ENCODE measurements around the gene SLC12A3. TPM values are rescaled to one million over a fixed set of nuclear protein-coding genes. Genes with fewer than 3 reads are reported as not detected.

Gene SLC12A3
- polyA plus RNA-seq, 2 of the 4 experiments (the other 2 are of a cell fraction) = 0.08 to 0.09 TPM

DNA sequence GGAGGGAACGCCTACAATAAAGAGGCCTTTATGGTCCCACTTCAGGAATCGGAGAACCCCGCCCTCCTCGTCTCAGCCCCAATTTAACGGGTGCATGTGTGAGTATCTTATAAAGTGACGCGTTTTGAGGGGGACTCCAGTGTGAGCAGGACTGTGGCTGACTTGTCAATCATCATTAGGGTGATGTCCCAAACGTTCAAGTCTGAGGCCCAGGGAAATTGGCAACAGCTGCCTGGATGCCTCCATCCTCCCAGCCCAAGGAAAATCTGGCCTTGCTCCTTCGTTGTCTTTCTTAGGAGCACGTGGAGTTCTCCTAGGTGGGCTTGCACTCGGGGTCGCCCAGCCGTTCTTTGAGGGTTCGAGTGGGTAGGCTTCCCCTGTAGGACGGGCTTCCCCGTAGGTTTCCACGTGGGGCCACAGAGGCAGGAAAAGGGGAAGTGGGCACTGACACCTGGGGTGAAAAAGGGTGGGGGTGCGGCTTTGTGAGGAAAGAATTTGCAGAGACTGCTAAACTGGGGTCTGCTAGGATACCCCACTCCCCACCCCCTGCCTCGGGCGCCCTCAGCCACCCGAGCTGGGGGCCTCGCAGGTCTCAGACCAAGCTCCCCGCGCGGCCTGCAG is 66.4 kb downstream of the SLC12A3 start:
- 45% methylated on average over 20 of the region's 25 CpGs for WGBS (ENCODE audit: missing lambda C conversion rate)
- Histone ChIP-seq H3K27ac (peak overlapping the region; percentile 94 to 95), H3K4me1 (peaks cover 35% of the 10 kb centered on the region), H3K4me2 (peak overlapping the region; percentile 83), H3K9me3 (no peaks in the 10 kb centered on the region), H3K4me3 (peak overlapping the region; percentile 99)
- ChIA-PET CTCF (interaction anchor here (0.6 to 1.9 kb wide), 8 partner anchors 14 to 291 kb away, joined by 3 to 5 read pairs (median 3); no protein-coding TSS in a partner anchor), POLR2A (interaction anchor here (0.6 to 1.7 kb wide), 16 partner anchors 8 to 255 kb away, joined by 3 to 26 read pairs (median 4); partner anchors contain the start of genes NUP93, PSME3IP1 and RSPRY1)
- no peak for FAIRE-seq
- ATAC-seq = peak in 1 of 2 experiments; percentile 16; a peak in 3 of 6 replicates
- no peak for DNase-seq (ENCODE audit: low read depth in 1 of 2, low spot score in 1 of 2)
- TF ChIP-seq JUN (IDR thresholded peaks at IDR 0.05) (no peak), TP53 (CRISPR knock-in tag; IDR thresholded peaks at IDR 0.05) (peak; percentile 77; the same call in 1 of the 2 replicates), MAFK (IDR thresholded peaks at IDR 0.05; ENCODE audit: partially characterized antibody) (no peak), CHD2 (IDR thresholded peaks at IDR 0.05; ENCODE audit: low read length, partially characterized antibody) (no peak), TFCP2L1 (CRISPR knock-in tag; IDR thresholded peaks at IDR 0.05) (no peak), ZFP36 (IDR thresholded peaks at IDR 0.05; ENCODE audit: borderline replicate concordance, partially characterized antibody) (no peak), NPAS2 (CRISPR knock-in tag; IDR thresholded peaks at IDR 0.05; ENCODE audit: borderline replicate concordance) (no peak), EHF (CRISPR knock-in tag; IDR thresholded peaks at IDR 0.05) (peak; percentile 60; the same call in 1 of the 2 replicates), HDAC2 (IDR thresholded peaks at IDR 0.05) (no peak), GATA3 (IDR thresholded peaks at IDR 0.05; ENCODE audit: borderline replicate concordance) (no peak), ESRRA (IDR thresholded peaks at IDR 0.05; ENCODE audit: borderline replicate concordance, low read length) (no peak), HEYL (CRISPR knock-in tag; IDR thresholded peaks at IDR 0.05) (no peak), ZC3H11A (IDR thresholded peaks at IDR 0.05) (no peak), CBX2 (IDR thresholded peaks at IDR 0.05; ENCODE audit: borderline replicate concordance, low read depth) (no peak), PBX3 (IDR thresholded peaks at IDR 0.05) (no peak), RFX5 (IDR thresholded peaks at IDR 0.05) (no peak), RCOR1 (IDR thresholded peaks at IDR 0.05; ENCODE audit: low read depth, low read length) (no peak), FOXS1 (CRISPR knock-in tag; IDR thresholded peaks at IDR 0.05) (no peak), JUNB (IDR thresholded peaks at IDR 0.05) (no peak), HOXA7 (CRISPR knock-in tag; IDR thresholded peaks at IDR 0.05) (no peak), CBX8 (IDR thresholded peaks at IDR 0.05) (no peak), EHMT2 (IDR thresholded peaks at IDR 0.05; ENCODE audit: low read depth) (no peak), MAZ (IDR thresholded peaks at IDR 0.05; ENCODE audit: borderline replicate concordance, low read depth, low read length) (no peak), REST (IDR thresholded peaks at IDR 0.05) (no peak), HOXB5 (CRISPR knock-in tag; IDR thresholded peaks at IDR 0.05) (peak; percentile 85), RAD21 (conservative IDR thresholded peaks at IDR 0.05 in 1 of 2, IDR thresholded peaks at IDR 0.05 in 1 of 2) (no peak), KDM1A (IDR thresholded peaks at IDR 0.05; ENCODE audit: low read depth) (no peak), SMC3 (IDR thresholded peaks at IDR 0.05) (no peak)
- TF ChIP-seq, protein P1, sequence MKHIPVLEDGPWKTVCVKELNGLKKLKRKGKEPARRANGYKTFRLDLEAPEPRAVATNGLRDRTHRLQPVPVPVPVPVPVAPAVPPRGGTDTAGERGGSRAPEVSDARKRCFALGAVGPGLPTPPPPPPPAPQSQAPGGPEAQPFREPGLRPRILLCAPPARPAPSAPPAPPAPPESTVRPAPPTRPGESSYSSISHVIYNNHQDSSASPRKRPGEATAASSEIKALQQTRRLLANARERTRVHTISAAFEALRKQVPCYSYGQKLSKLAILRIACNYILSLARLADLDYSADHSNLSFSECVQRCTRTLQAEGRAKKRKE (CRISPR knock-in tag; IDR thresholded peaks at IDR 0.05; ENCODE audit: low read depth) = no peak
- TF ChIP-seq, protein P2, sequence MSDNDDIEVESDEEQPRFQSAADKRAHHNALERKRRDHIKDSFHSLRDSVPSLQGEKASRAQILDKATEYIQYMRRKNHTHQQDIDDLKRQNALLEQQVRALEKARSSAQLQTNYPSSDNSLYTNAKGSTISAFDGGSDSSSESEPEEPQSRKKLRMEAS (IDR thresholded peaks at IDR 0.05) = no peak
- TF ChIP-seq, protein P3, sequence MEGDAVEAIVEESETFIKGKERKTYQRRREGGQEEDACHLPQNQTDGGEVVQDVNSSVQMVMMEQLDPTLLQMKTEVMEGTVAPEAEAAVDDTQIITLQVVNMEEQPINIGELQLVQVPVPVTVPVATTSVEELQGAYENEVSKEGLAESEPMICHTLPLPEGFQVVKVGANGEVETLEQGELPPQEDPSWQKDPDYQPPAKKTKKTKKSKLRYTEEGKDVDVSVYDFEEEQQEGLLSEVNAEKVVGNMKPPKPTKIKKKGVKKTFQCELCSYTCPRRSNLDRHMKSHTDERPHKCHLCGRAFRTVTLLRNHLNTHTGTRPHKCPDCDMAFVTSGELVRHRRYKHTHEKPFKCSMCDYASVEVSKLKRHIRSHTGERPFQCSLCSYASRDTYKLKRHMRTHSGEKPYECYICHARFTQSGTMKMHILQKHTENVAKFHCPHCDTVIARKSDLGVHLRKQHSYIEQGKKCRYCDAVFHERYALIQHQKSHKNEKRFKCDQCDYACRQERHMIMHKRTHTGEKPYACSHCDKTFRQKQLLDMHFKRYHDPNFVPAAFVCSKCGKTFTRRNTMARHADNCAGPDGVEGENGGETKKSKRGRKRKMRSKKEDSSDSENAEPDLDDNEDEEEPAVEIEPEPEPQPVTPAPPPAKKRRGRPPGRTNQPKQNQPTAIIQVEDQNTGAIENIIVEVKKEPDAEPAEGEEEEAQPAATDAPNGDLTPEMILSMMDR (IDR thresholded peaks at IDR 0.05) = no peak
- TF ChIP-seq, protein P4, sequence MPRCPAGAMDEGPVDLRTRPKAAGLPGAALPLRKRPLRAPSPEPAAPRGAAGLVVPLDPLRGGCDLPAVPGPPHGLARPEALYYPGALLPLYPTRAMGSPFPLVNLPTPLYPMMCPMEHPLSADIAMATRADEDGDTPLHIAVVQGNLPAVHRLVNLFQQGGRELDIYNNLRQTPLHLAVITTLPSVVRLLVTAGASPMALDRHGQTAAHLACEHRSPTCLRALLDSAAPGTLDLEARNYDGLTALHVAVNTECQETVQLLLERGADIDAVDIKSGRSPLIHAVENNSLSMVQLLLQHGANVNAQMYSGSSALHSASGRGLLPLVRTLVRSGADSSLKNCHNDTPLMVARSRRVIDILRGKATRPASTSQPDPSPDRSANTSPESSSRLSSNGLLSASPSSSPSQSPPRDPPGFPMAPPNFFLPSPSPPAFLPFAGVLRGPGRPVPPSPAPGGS (IDR thresholded peaks at IDR 0.05) = no peak
- TF ChIP-seq, protein P5, sequence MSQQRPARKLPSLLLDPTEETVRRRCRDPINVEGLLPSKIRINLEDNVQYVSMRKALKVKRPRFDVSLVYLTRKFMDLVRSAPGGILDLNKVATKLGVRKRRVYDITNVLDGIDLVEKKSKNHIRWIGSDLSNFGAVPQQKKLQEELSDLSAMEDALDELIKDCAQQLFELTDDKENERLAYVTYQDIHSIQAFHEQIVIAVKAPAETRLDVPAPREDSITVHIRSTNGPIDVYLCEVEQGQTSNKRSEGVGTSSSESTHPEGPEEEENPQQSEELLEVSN (IDR thresholded peaks at IDR 0.05; ENCODE audit: borderline replicate concordance, low read depth) = no peak

Data from A549 (cell line).